ENCODE data around the gene PIN1. TPM values are rescaled to one million over a fixed set of nuclear protein-coding genes. Genes with fewer than 3 reads are reported as not detected.

PIN1 gene
- total and polyA plus RNA-seq, 2 of the 8 experiments (the other 6 are each of a cell fraction or from before 2014, with no cell fraction given): 78.3 to 90.8 TPM

- Histone ChIP-seq H3K79me2 (ENCODE audit: control insufficient read depth in 1 of 2, insufficient read depth in 2 of 2, low read length in 2 of 2) (no peaks in the 10 kb centered on the region), H3K79me1 (ENCODE audit: low read depth, low read length) (no peaks in the 10 kb centered on the region), H2BK120ac (replicated peaks; ENCODE audit: low read depth, low read length) (no peak overlapping the region), H3K9me3 (ENCODE audit: insufficient read depth in 2 of 2, low read depth in 1 of 2, low read length in 1 of 2) (no peaks in the 10 kb centered on the region), H3K4me2 (ENCODE audit: insufficient read depth in 1 of 2, low read depth in 2 of 2, low read length in 2 of 2) (no peak overlapping the region), H4K5ac (ENCODE audit: insufficient read length, low read depth, low read length) (no peak overlapping the region), H2BK5ac (ENCODE audit: low read depth, low read length) (peak overlapping the region; percentile 60; the same call in 1 of the 2 replicates), H3K18ac (ENCODE audit: extremely low read depth, low read length) (no peak overlapping the region), H2AFZ (ENCODE audit: low read length) (no peak overlapping the region), H4K8ac (ENCODE audit: extremely low read depth, insufficient read depth, low read length) (no peak overlapping the region; the same call in 1 of the 2 replicates), H2BK15ac (ENCODE audit: low read length) (no peak overlapping the region), H4K91ac (replicated peaks; ENCODE audit: insufficient read length, low read length) (no peak overlapping the region), H2BK12ac (ENCODE audit: low read depth, low read length) (no peak overlapping the region), H3K23ac (ENCODE audit: insufficient read length) (no peak overlapping the region), H3K14ac (ENCODE audit: insufficient read length) (no peak overlapping the region), H4K20me1 (replicated peaks in 1 of 2; ENCODE audit: control insufficient read depth in 1 of 2, insufficient read depth in 2 of 2, low read length in 2 of 2) (peaks cover 4 to 5% of the 10 kb centered on the region in 2 experiments), H3K9ac (replicated peaks in 1 of 4; ENCODE audit: extremely low read depth in 1 of 4, low read depth in 3 of 4, low read length in 3 of 4) (no peak overlapping the region), H3K27ac (ENCODE audit: low read depth, low read length) (no peak overlapping the region), H3K56ac (replicated peaks; ENCODE audit: insufficient read length, low read depth, low read length) (no peak overlapping the region), H3K27me3 (replicated peaks in 1 of 4; ENCODE audit: control insufficient read depth in 3 of 4, extremely low read depth in 1 of 4, insufficient read depth in 3 of 4, low read length in 3 of 4) (no peaks in the 10 kb centered on the region), H3K23me2 (ENCODE audit: low read depth, low read length) (no peaks in the 10 kb centered on the region), H2BK20ac (ENCODE audit: low read length) (no peak overlapping the region), H3K4me3 (ENCODE audit: extremely low read depth in 1 of 4, insufficient read depth in 2 of 4, low read depth in 3 of 4, low read length in 4 of 4) (no peak overlapping the region), H2AK5ac (ENCODE audit: low read depth, low read length) (no peak overlapping the region), H3K36me3 (ENCODE audit: control insufficient read depth in 2 of 4, insufficient read depth in 4 of 4, low read length in 3 of 4) (peaks cover 0 to 12% (median 9%) of the 10 kb centered on the region in 4 experiments; a peak in 5 of 8 replicates), H3K4me1 (replicated peaks in 1 of 4; ENCODE audit: control insufficient read depth in 3 of 4, insufficient read depth in 4 of 4, low read length in 3 of 4) (peaks cover 0 to 12% (median 8%) of the 10 kb centered on the region in 4 experiments; a peak in 6 of 7 replicates), H3K4ac (replicated peaks; ENCODE audit: insufficient read length, low read depth, low read length) (no peak overlapping the region)
- ChIA-PET CTCF (ENCODE audit: partially characterized antibody) (no interaction called here), POLR2A (ENCODE audit: partially characterized antibody) (no interaction called here)
- FAIRE-seq (no peak), DNase-seq (ENCODE audit: low read depth in 1 of 2, low spot score in 2 of 2) (no peak)
- WGBS, 2 experiments (ENCODE audit: extremely low coverage in 1 of 2, insufficient coverage in 1 of 2, insufficient read length in 1 of 2, insufficient replicate concordance in 2 of 2, low coverage in 1 of 2, low lambda C conversion rate in 2 of 2, missing lambda C conversion rate in 1 of 2): 94% methylated on average over 38 of the region's 38 CpGs; no CpG with 5 or more reads in 1 of the 2 experiments
- TF ChIP-seq SP1 (IDR thresholded peaks at IDR 0.05; ENCODE audit: low read depth, low read length): no peak
- no peak for TF ChIP-seq JUN (IDR thresholded peaks at IDR 0.05; ENCODE audit: low read depth, low read length)
- no peak for TF ChIP-seq HDAC2 (IDR thresholded peaks at IDR 0.05; ENCODE audit: borderline replicate concordance in 1 of 2, low read depth in 2 of 2, low read length in 2 of 2)
- TF ChIP-seq BACH1 (IDR thresholded peaks at IDR 0.05; ENCODE audit: low read length): no peak
- TF ChIP-seq GTF2F1 (IDR thresholded peaks at IDR 0.05; ENCODE audit: borderline replicate concordance, low read depth, low read length): no peak
- no peak for TF ChIP-seq CHD1 (IDR thresholded peaks at IDR 0.05; ENCODE audit: low read depth, low read length)
Observed at GRCh38 chr19:9854282-9854846, 19.2 kb downstream of the PIN1 start.
